Measurements from ENCODE around the gene FEV.

Gene FEV

GRCh38 chr2:218992196-218992595 lies 7.2 kb upstream of the FEV start:
- DNase-seq: no peak

- DNase-seq: no peak
These were observed 6.7 kb upstream of the FEV start for GRCh38 chr2:218991674-218992168.

- DNase-seq: no peak
These were observed 5.6 kb upstream of the FEV start for GRCh38 chr2:218990612-218991011.

GRCh38 chr2:218990052-218990451 lies 5.1 kb upstream of the FEV start:
- DNase-seq: no peak

- no peak for DNase-seq
These were observed 3.7 kb upstream of the FEV start for GRCh38 chr2:218988650-218989049.

- DNase-seq: no peak
These were observed 3.2 kb upstream of the FEV start for GRCh38 chr2:218988164-218988563.

GRCh38 chr2:218986148-218986761 lies 1.3 kb upstream of the FEV start:
- no peak for DNase-seq

GRCh38 chr2:218985325-218986091 lies 524 bp upstream of the FEV start:
- DNase-seq: no peak

- DNase-seq: no peak
These were observed 554 bp downstream of the FEV start for GRCh38 chr2:218984239-218985020.

GRCh38 chr2:218983934-218984238 lies 1.1 kb downstream of the FEV start:
- no peak for DNase-seq

- no peak for DNase-seq
These were observed 1.6 kb downstream of the FEV start for GRCh38 chr2:218983263-218983933.

GRCh38 chr2:218982586-218983262 lies 2.3 kb downstream of the FEV start:
- no peak for DNase-seq

GRCh38 chr2:218981881-218982585 lies 3.0 kb downstream of the FEV start:
- DNase-seq: no peak

GRCh38 chr2:218981390-218981880 lies 3.5 kb downstream of the FEV start:
- no peak for DNase-seq

- DNase-seq: no peak
These were observed 4.1 kb downstream of the FEV start for GRCh38 chr2:218980735-218981389.

GRCh38 chr2:218979846-218980734 lies 4.9 kb downstream of the FEV start:
- peak; percentile 75 for DNase-seq

- no peak for DNase-seq
These were observed 9.8 kb downstream of the FEV start for GRCh38 chr2:218975060-218975777.

GRCh38 chr2:218970894-218971293 lies 14.1 kb downstream of the FEV start:
- no peak for DNase-seq

GRCh38 chr2:218964041-218964771 lies 20.8 kb downstream of the FEV start:
- DNase-seq: no peak

Data from activated CD4-positive, alpha-beta T cell treated with anti-CD3 and anti-CD28 coated beads for 1 hour (primary cell).